Mammary epithelial cell (primary cell): ENCODE measurements around the gene TBC1D16.

Experiments
- CTCF ChIP-seq, 2 donors: IDR thresholded peaks in 1 of 2; conservative IDR thresholded peaks in 1 of 2; 2 replicates each; pipeline ENCODE4 v1.5.1; 2011 to 2012; ENCODE audit warnings: inconsistent platforms in 2 of 2, low read length in 2 of 2, mild to moderate bottlenecking in 2 of 2, control low read depth in 1 of 2, low read depth in 1 of 2; ENCODE audit not compliant: insufficient read depth in 1 of 2; ENCODE audit errors: extremely low read depth in 1 of 2
- EZH2 ChIP-seq: IDR thresholded peaks from 2 replicates; pipeline ENCODE4 v1.6.1; 2012; ENCODE audit warnings: low read length, inconsistent platforms, borderline replicate concordance

- TF ChIP-seq EZH2 (no peak), CTCF (conservative IDR thresholded peaks at IDR 0.05 in 1 of 2, IDR thresholded peaks at IDR 0.05 in 1 of 2; ENCODE audit: extremely low read depth in 1 of 2, insufficient read depth in 1 of 2, low read depth in 1 of 2, low read length in 2 of 2) (no peak)
These were observed 129.8 kb downstream of the TBC1D16 start for GRCh38 chr17:79905832-79906231.
